Activated gamma-delta T cell treated with anti-CD3 and anti-CD28 coated beads, Interleukin-2, amount 50 U/mL, for 16 hours (primary cell): ENCODE data around the gene NEURL1.
"Not testable (repeated sequence)": the region's sequence is repeated elsewhere in the genome, so short reads cannot be mapped to it uniquely, and the experiment has no call there.

Experiments
- DNase-seq: peaks from one replicate; pipeline ENCODE4 v3.0.0-alpha.2; 2020; ENCODE audit warnings: low read depth

Gene NEURL1

GRCh38 chr10:103514244-103514643, 20.7 kb downstream of the NEURL1 start:
- DNase-seq = no peak

GRCh38 chr10:103517234-103518085, 24.0 kb downstream of the NEURL1 start:
- DNase-seq = no peak

- DNase-seq = no peak
These were observed 26.3 kb downstream of the NEURL1 start for GRCh38 chr10:103519798-103520197.

GRCh38 chr10:103522006-103522405, 28.5 kb downstream of the NEURL1 start:
- not testable (repeated sequence) for DNase-seq

GRCh38 chr10:103523683-103524082, 30.2 kb downstream of the NEURL1 start:
- DNase-seq = no peak

GRCh38 chr10:103525901-103526300, 32.4 kb downstream of the NEURL1 start:
- DNase-seq = no peak

- DNase-seq = not testable (repeated sequence)
These were observed 34.0 kb downstream of the NEURL1 start for GRCh38 chr10:103527476-103527875.

- DNase-seq = no peak
These were observed 35.0 kb downstream of the NEURL1 start for GRCh38 chr10:103528549-103528948.

GRCh38 chr10:103529539-103529938, 36.0 kb downstream of the NEURL1 start:
- DNase-seq = no peak

GRCh38 chr10:103533827-103534226, 40.3 kb downstream of the NEURL1 start:
- DNase-seq = no peak

GRCh38 chr10:103534621-103535498, 41.4 kb downstream of the NEURL1 start:
- DNase-seq = no peak

- no peak for DNase-seq
These were observed 42.1 kb downstream of the NEURL1 start for GRCh38 chr10:103535595-103535994.

- DNase-seq = no peak
These were observed 46.2 kb downstream of the NEURL1 start for GRCh38 chr10:103539751-103540150.

GRCh38 chr10:103540722-103541121, 47.2 kb downstream of the NEURL1 start:
- no peak for DNase-seq

GRCh38 chr10:103541616-103542015, 48.1 kb downstream of the NEURL1 start:
- DNase-seq = no peak

- DNase-seq = peak; percentile 17
These were observed 49.5 kb downstream of the NEURL1 start for GRCh38 chr10:103542764-103543616.

- DNase-seq = no peak
These were observed 50.4 kb downstream of the NEURL1 start for GRCh38 chr10:103543617-103544525.

- no peak for DNase-seq
These were observed 51.3 kb downstream of the NEURL1 start for GRCh38 chr10:103544657-103545310.

GRCh38 chr10:103545366-103545765, 51.9 kb downstream of the NEURL1 start:
- DNase-seq = no peak

- DNase-seq = no peak
These were observed 52.3 kb downstream of the NEURL1 start for GRCh38 chr10:103545771-103546281.
